Measurements from ENCODE around the gene MOCS1. TPM values are rescaled to one million over a fixed set of nuclear protein-coding genes. Genes with fewer than 3 reads are reported as not detected.
A peak's percentile ranks its signal among the peaks of the same experiment; 100 is the strongest.

The MOCS1 gene
- polyA plus RNA-seq, 2 donors = 3.8 to 5.9 TPM

DNA sequence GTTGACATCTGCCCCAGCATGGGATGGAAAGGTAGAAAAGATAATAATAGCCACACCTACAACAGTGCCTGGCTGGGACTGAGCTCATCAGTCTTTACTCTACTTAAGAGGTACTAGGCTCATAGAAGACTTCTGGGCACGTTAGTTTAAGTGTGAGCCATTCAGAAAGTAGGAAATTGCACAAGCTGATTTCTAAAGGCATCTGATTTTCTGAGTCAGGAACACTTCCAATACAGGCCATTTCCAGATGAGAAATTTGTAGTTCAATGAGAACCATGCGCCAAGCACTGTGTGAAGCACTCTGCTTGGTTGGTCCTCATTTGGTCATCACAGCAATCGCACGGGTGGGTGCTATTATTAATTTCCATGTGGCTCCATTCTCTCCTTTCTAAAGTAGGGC is 42.3 kb downstream of the MOCS1 start:
- Histone ChIP-seq H3K27me3 (ENCODE audit: control insufficient read depth in 1 of 2, insufficient read depth in 2 of 2, low read length in 2 of 2) (no peaks in the 10 kb centered on the region), H3K4me1 (ENCODE audit: control insufficient read depth in 2 of 2, insufficient read depth in 2 of 2, low read length in 1 of 2) (no peaks in the 10 kb centered on the region), H3K36me3 (ENCODE audit: control insufficient read depth in 2 of 2, insufficient read depth in 2 of 2, low read length in 1 of 2) (no peaks in the 10 kb centered on the region), H3K9me3 (ENCODE audit: control insufficient read depth in 2 of 2, insufficient read depth in 1 of 2, low read depth in 1 of 2, low read length in 1 of 2) (no peaks in the 10 kb centered on the region), H3K27ac (ENCODE audit: low read depth in 2 of 2, low read length in 1 of 2) (no peak overlapping the region), H3K4me3 (ENCODE audit: low read depth in 1 of 2, low read length in 2 of 2) (no peak overlapping the region)
- 42 to 77% methylated on average over 4 of the region's 4 CpGs for WGBS, 2 donors

DNA sequence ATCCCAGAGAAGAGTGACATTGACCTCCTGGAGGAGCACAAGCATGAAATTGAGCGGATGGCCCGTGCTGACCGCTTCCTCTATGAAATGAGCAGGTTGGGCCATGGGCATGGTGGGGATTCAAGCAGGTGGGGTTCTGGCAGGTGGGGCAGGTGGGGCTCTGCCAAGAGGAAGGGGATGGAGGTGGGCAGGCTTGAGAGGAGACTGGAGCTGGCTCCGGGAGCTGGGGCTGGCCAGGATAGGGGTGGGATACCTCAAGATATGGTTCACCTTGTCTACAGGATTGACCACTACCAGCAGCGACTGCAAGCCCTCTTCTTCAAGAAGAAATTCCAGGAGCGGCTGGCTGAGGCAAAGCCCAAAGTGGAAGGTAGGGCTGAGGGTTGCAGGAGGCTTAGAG is 42.9 kb downstream of the MOCS1 start:
- no peak overlapping the region for H3K27ac ChIP-seq (ENCODE audit: low read depth in 2 of 2, low read length in 1 of 2)
- H3K9me3 ChIP-seq (ENCODE audit: control insufficient read depth in 2 of 2, insufficient read depth in 1 of 2, low read depth in 1 of 2, low read length in 1 of 2) = no peaks in the 10 kb centered on the region
- H3K27me3 ChIP-seq (ENCODE audit: control insufficient read depth in 1 of 2, insufficient read depth in 2 of 2, low read length in 2 of 2) = no peaks in the 10 kb centered on the region
- no peaks in the 10 kb centered on the region for H3K4me1 ChIP-seq (ENCODE audit: control insufficient read depth in 2 of 2, insufficient read depth in 2 of 2, low read length in 1 of 2)
- H3K36me3 ChIP-seq (ENCODE audit: control insufficient read depth in 2 of 2, insufficient read depth in 2 of 2, low read length in 1 of 2) = no peaks in the 10 kb centered on the region
- no peak overlapping the region for H3K4me3 ChIP-seq (ENCODE audit: low read depth in 1 of 2, low read length in 2 of 2)
- 90 to 92% methylated on average over 6 of the region's 6 CpGs for WGBS, 2 donors

DNA sequence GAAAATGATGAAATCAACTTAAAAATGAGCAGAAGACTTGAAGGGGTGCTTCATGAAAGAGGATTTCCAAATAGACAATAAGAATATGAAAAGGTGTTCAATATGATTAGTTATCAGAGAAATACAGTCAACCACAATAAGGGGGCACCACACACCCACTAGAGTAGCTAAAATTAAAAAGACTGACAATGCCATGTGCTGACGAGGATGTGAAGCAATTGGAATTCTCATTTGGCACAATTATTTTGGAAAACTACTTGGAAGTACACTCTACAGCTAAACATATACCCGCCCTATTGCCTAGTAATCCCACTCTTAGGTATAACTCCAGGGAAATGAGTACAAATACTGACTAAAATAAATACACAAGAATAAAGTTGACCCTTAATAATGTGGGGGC is 45.0 kb downstream of the MOCS1 start:
- H3K27ac ChIP-seq (ENCODE audit: low read depth in 2 of 2, low read length in 1 of 2) = no peak overlapping the region

DNA sequence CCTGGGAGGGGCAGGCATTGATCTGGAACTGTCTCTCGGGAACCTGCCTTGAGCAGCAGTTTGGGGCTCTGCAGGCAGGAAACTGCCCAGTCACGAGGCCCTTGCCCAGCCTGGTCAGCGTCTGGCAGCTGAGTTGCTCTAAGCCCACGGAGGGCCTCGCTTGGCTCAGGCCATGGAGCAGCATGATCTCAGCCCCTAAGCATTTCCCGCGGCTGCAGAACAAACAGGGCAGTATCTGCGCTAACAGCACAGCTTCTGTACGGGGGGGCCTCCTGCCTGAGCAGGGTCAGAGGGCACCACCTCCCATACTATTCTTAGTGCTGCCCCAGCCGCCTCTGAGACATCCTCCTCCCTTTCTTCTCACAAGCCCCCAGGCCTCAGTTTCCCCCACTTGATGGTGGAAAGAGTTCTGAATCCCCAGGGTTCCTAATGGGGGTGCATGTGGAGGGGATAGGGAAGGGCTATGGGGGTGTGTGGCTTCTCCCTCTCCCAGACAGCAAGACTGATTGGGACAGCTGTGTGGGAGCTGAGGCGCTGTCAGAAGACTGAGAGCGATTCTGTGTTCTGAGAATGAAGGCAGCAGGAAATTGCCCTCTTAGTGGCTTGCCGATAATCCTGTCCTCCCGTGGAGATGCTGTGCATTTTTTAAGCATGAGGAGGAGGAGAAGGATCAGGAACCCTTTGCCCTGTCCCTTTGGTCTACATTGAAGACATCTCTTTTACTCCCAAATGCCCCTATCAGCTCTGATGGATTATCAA is 46.4 kb downstream of the MOCS1 start:
- 49 to 55% methylated on average over 14 of the region's 14 CpGs for WGBS, 2 donors
- H3K27ac ChIP-seq (ENCODE audit: low read depth in 2 of 2, low read length in 1 of 2) = peak overlapping the region; percentile 57 to 69

More for the DNA sequence above, 45.0 kb downstream of the MOCS1 start:
- 71 to 75% methylated on average over 2 of the region's 2 CpGs for WGBS, 2 donors
- Histone ChIP-seq H3K27me3 (ENCODE audit: control insufficient read depth in 1 of 2, insufficient read depth in 2 of 2, low read length in 2 of 2) (no peaks in the 10 kb centered on the region), H3K36me3 (ENCODE audit: control insufficient read depth in 2 of 2, insufficient read depth in 2 of 2, low read length in 1 of 2) (no peaks in the 10 kb centered on the region), H3K4me3 (ENCODE audit: low read depth in 1 of 2, low read length in 2 of 2) (no peak overlapping the region), H3K9me3 (ENCODE audit: control insufficient read depth in 2 of 2, insufficient read depth in 1 of 2, low read depth in 1 of 2, low read length in 1 of 2) (no peaks in the 10 kb centered on the region), H3K4me1 (ENCODE audit: control insufficient read depth in 2 of 2, insufficient read depth in 2 of 2, low read length in 1 of 2) (no peaks in the 10 kb centered on the region)

DNA sequence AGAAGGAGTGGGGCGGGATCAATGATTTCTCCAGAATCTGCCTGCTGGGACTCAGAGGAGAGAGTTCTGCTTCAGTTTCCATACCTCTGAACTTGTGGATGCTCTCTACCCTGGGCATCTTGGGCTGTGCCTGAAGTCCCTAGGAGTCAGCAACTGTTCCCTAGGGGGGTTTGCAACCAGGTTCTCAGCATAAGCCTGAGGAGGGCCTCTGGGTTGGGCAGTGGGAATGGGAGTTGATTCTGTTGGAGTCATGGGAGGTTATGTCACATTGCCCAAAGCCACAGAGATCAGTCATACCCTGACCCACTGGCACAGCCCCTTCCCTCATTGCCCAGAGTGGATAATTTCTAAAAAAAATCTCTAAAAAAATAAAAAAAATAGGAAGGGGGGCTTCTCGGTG is 47.4 kb downstream of the MOCS1 start:
- no peaks in the 10 kb centered on the region for H3K36me3 ChIP-seq (ENCODE audit: control insufficient read depth in 2 of 2, insufficient read depth in 2 of 2, low read length in 1 of 2)
- H3K9me3 ChIP-seq (ENCODE audit: control insufficient read depth in 2 of 2, insufficient read depth in 1 of 2, low read depth in 1 of 2, low read length in 1 of 2) = no peaks in the 10 kb centered on the region
- WGBS, 2 donors = 49 to 62% methylated on average over 2 of the region's 2 CpGs
- peak overlapping the region in 1 of 2 donors; percentile 48 for H3K27ac ChIP-seq (ENCODE audit: low read depth in 2 of 2, low read length in 1 of 2)
- no peaks in the 10 kb centered on the region for H3K4me1 ChIP-seq (ENCODE audit: control insufficient read depth in 2 of 2, insufficient read depth in 2 of 2, low read length in 1 of 2)
- H3K4me3 ChIP-seq (ENCODE audit: low read depth in 1 of 2, low read length in 2 of 2) = no peak overlapping the region
- H3K27me3 ChIP-seq (ENCODE audit: control insufficient read depth in 1 of 2, insufficient read depth in 2 of 2, low read length in 2 of 2) = no peaks in the 10 kb centered on the region

More for the DNA sequence above, 46.4 kb downstream of the MOCS1 start:
- Histone ChIP-seq H3K4me1 (ENCODE audit: control insufficient read depth in 2 of 2, insufficient read depth in 2 of 2, low read length in 1 of 2) (no peaks in the 10 kb centered on the region), H3K9me3 (ENCODE audit: control insufficient read depth in 2 of 2, insufficient read depth in 1 of 2, low read depth in 1 of 2, low read length in 1 of 2) (no peaks in the 10 kb centered on the region), H3K4me3 (ENCODE audit: low read depth in 1 of 2, low read length in 2 of 2) (no peak overlapping the region), H3K36me3 (ENCODE audit: control insufficient read depth in 2 of 2, insufficient read depth in 2 of 2, low read length in 1 of 2) (no peaks in the 10 kb centered on the region), H3K27me3 (ENCODE audit: control insufficient read depth in 1 of 2, insufficient read depth in 2 of 2, low read length in 2 of 2) (no peaks in the 10 kb centered on the region)

DNA sequence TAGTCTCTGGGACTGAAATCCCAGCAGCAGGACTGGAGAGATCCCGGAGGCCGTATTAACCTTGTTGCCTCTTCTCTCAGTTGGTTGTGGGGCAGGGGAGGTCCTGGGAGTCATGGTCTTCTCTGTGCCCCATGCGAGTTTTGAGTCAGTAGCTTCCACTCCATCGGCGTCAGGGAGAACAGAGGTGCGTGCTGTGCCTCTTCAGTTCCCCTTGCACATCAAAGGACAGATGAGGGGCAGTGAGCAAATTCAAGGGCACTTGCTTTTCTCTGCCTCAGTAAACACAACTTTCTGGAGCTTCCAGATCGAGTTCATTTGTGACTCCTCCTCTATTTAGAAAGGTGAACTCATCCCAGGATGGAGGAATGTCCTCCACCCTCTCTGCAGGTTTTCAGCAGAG is 48.6 kb downstream of the MOCS1 start:
- Histone ChIP-seq H3K27ac (ENCODE audit: low read depth in 2 of 2, low read length in 1 of 2) (peak overlapping the region; percentile 15 to 16), H3K36me3 (ENCODE audit: control insufficient read depth in 2 of 2, insufficient read depth in 2 of 2, low read length in 1 of 2) (no peaks in the 10 kb centered on the region), H3K9me3 (ENCODE audit: control insufficient read depth in 2 of 2, insufficient read depth in 1 of 2, low read depth in 1 of 2, low read length in 1 of 2) (no peaks in the 10 kb centered on the region), H3K4me1 (ENCODE audit: control insufficient read depth in 2 of 2, insufficient read depth in 2 of 2, low read length in 1 of 2) (no peaks in the 10 kb centered on the region), H3K27me3 (ENCODE audit: control insufficient read depth in 1 of 2, insufficient read depth in 2 of 2, low read length in 2 of 2) (no peaks in the 10 kb centered on the region), H3K4me3 (ENCODE audit: low read depth in 1 of 2, low read length in 2 of 2) (no peak overlapping the region)
- 85 to 89% methylated on average over 7 of the region's 7 CpGs for WGBS, 2 donors

DNA sequence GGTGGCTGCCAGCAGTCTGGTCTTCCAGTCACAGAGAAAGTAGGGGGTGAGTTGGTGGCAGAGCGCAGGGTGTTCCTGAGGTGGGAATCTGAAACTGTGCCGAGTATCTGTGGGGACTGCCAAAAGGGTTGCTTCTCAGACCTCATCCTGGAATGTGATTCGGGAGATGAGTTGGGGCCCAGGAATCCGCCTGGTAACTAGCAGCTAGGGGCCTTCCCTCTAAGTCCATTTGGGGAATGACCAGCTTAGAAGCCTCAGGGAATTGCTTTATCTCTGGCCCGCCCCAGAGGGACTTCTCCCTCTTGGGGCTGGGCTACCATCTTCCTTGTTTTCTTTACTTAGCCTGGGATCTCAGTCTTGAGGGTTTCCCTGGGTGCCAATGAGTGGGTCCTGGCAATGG is 49.6 kb downstream of the MOCS1 start:
- no peak overlapping the region for H3K4me3 ChIP-seq (ENCODE audit: low read depth in 1 of 2, low read length in 2 of 2)
- H3K4me1 ChIP-seq (ENCODE audit: control insufficient read depth in 2 of 2, insufficient read depth in 2 of 2, low read length in 1 of 2) = peaks cover 0 to 2% of the 10 kb centered on the region in 2 donors
- H3K9me3 ChIP-seq (ENCODE audit: control insufficient read depth in 2 of 2, insufficient read depth in 1 of 2, low read depth in 1 of 2, low read length in 1 of 2) = no peaks in the 10 kb centered on the region
- no peaks in the 10 kb centered on the region for H3K27me3 ChIP-seq (ENCODE audit: control insufficient read depth in 1 of 2, insufficient read depth in 2 of 2, low read length in 2 of 2)
- peak overlapping the region in 1 of 2 donors; percentile 26 for H3K27ac ChIP-seq (ENCODE audit: low read depth in 2 of 2, low read length in 1 of 2)
- H3K36me3 ChIP-seq (ENCODE audit: control insufficient read depth in 2 of 2, insufficient read depth in 2 of 2, low read length in 1 of 2) = no peaks in the 10 kb centered on the region
- 69 to 83% methylated on average over 5 of the region's 5 CpGs for WGBS, 2 donors

DNA sequence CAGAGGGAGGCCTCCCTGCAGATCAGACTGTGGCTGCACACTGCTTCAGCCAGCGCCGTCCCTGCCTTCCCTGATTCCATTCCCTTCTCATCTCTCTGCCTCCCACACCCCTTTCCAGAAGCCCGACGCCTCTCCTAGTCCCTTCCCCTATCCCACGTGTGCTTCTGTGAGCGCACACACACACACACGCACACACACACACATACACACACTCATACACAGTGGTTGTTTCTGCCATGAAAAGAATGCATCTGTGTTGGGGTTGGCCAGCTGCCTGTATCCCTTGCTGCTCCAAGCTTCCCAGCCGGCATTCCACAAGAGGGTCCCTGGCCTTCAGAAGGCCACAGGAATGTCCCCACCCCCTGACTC is 51.7 kb downstream of the MOCS1 start:
- Histone ChIP-seq H3K36me3 (ENCODE audit: control insufficient read depth in 2 of 2, insufficient read depth in 2 of 2, low read length in 1 of 2) (peaks cover 0 to 9% of the 10 kb centered on the region in 2 donors), H3K27me3 (ENCODE audit: control insufficient read depth in 1 of 2, insufficient read depth in 2 of 2, low read length in 2 of 2) (no peaks in the 10 kb centered on the region), H3K27ac (ENCODE audit: low read depth in 2 of 2, low read length in 1 of 2) (peak overlapping the region; percentile 18 to 56), H3K9me3 (ENCODE audit: control insufficient read depth in 2 of 2, insufficient read depth in 1 of 2, low read depth in 1 of 2, low read length in 1 of 2) (no peaks in the 10 kb centered on the region), H3K4me3 (ENCODE audit: low read depth in 1 of 2, low read length in 2 of 2) (no peak overlapping the region), H3K4me1 (ENCODE audit: control insufficient read depth in 2 of 2, insufficient read depth in 2 of 2, low read length in 1 of 2) (peaks cover 0 to 2% of the 10 kb centered on the region in 2 donors)
- 53 to 66% methylated on average over 8 of the region's 8 CpGs for WGBS, 2 donors

DNA sequence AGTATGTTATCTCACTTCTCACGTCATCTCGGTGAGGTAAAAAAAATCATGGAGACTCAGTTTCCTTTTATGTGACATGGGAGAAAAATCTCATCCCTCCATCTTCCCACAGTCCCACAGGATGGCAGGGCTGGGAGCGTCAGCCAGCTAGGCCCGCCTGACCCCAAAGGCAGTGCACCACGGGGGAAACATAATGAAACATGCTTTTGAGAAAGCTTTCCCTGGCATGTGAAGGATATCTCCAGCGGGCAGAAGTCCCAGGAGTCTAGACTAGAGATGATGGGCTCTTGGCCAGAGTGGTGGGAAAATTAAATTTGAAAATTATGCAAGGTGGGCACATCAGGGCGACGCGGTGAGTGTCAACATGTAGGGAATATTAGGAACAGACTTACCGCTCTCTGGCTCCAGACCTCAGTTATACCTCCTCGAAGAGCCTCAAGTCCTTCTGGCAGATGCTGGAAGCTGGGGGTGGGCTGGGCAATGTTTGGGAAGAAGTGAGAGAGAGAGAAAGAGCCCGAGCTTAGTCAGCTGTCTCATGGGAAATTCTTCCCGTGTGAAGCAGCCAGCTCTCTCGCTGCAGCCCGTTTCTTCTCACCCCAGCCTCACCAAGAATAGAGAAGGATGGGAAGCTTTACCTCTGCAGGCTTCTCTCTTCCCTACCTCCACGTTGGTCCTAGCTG is 52.3 kb downstream of the MOCS1 start:
- Histone ChIP-seq H3K9me3 (ENCODE audit: control insufficient read depth in 2 of 2, insufficient read depth in 1 of 2, low read depth in 1 of 2, low read length in 1 of 2) (no peaks in the 10 kb centered on the region), H3K36me3 (ENCODE audit: control insufficient read depth in 2 of 2, insufficient read depth in 2 of 2, low read length in 1 of 2) (peaks cover 0 to 9% of the 10 kb centered on the region in 2 donors), H3K27me3 (ENCODE audit: control insufficient read depth in 1 of 2, insufficient read depth in 2 of 2, low read length in 2 of 2) (no peaks in the 10 kb centered on the region), H3K4me1 (ENCODE audit: control insufficient read depth in 2 of 2, insufficient read depth in 2 of 2, low read length in 1 of 2) (peaks cover 0 to 2% of the 10 kb centered on the region in 2 donors), H3K4me3 (ENCODE audit: low read depth in 1 of 2, low read length in 2 of 2) (no peak overlapping the region), H3K27ac (ENCODE audit: low read depth in 2 of 2, low read length in 1 of 2) (peak overlapping the region; percentile 26 to 56)
- 62 to 69% methylated on average over 16 of the region's 16 CpGs for WGBS, 2 donors

All from esophagus (tissue), 2 donors.